Activated naive CD4-positive, alpha-beta T cell treated with anti-CD3 and anti-CD28 coated beads, Interleukin-2, amount 50 U/mL, for 16 hours (primary cell): ENCODE data around the gene SRRM1.

Experiments
- DNase-seq: peaks from one replicate; pipeline ENCODE4 v3.0.0-alpha.2; 2020

The SRRM1 gene

DNA sequence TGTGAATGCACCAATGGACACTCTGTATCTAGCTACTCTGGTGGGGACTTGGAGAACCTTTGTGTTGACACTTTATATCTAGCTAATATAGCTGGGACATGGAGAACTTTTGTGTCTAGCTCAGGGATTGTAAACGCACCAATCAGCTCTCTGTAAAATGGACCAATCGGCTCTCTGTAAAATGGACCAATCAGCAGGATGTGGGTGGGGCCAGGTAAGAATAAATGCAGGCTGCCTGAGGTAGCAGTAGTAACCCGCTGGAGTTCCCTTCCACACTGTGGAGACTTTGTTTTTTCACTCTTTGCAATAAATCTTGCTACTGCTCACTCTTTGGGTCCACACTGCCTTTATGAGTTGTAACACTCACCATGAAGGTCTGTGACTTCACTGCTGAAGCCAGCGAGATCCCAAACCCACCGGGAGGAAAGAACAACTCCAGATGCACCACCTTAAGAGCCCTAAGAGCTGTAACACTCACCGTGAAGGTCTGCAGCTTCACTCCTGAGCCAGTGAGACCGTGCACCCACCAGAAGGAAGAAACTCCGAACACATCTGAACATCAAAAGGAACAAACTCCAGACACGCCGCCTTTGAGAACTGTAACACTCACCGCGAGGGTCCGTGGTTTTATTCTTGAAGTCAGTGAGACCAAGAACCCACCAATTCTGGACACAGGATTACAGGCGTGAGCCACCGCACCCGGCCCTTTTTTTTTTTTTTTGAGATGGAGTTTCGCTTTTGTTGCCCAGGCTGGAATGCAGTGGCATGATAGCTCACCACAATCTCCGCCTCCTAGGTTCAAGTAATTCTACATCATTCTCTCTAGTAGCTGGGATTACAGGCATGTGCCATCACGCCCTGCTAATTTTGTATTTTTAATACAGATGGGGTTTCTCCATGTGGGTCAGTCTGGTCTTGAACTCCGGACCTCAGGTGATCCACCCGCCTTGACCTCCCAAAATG lies 79.3 kb downstream of the SRRM1 start:
- DNase-seq, result peak; percentile 20
